IMR-90 (cell line): ENCODE data around the gene ITGA3. TPM values are rescaled to one million over a fixed set of nuclear protein-coding genes. Genes with fewer than 3 reads are reported as not detected.
A peak's percentile ranks its signal among the peaks of the same experiment; 100 is the strongest.

Experiments used
- ATAC-seq: fragments of 200-7000 bp; cut with Tn5 transposase; 2 replicates; pipeline ENCODE4 v1.9.1; 2020; ENCODE audit warnings: low read depth, mild to moderate bottlenecking, moderate library complexity
- BruUV-seq: library from RNA; stranded (reverse); fragments of 400-500 nt; replicated peaks from 2 replicates; lab custom pipeline; 2021; lab: Mats Ljungman, UMichigan
- CTCF ChIA-PET: fragments of 300-600 bp; formaldehyde crosslinking; extraction: SDS; loops from one replicate; lab custom pipeline; 2021; ENCODE audit warnings: antibody characterized with exemption; lab: Yijun Ruan, JAX
- POLR2A ChIA-PET: fragments of 300-600 bp; sonication (Branson Sonifier 250); formaldehyde crosslinking; loops from one replicate; lab custom pipeline; 2022; ENCODE audit warnings: antibody characterized with exemption; ENCODE audit not compliant: unreplicated experiment; lab: Charles Lee
- DNase-seq: peaks from one replicate; pipeline ENCODE4 v3.0.0; 2013
- H2AFZ ChIP-seq: replicated peaks from 2 replicates; pipeline ENCODE3; 2013; ENCODE audit warnings: low read length, mild to moderate bottlenecking; ENCODE audit not compliant: poor library complexity
- H2AK5ac ChIP-seq: 2 replicates; pipeline ENCODE4 v1.6.1; 2013; ENCODE audit warnings: low read depth, low read length, inconsistent platforms
- H2AK9ac ChIP-seq: replicated peaks from 2 replicates; pipeline ENCODE3; 2013; ENCODE audit warnings: mild to moderate bottlenecking, low read depth, low read length, moderate library complexity; ENCODE audit not compliant: poor library complexity
- H2BK120ac ChIP-seq: 2 replicates; pipeline ENCODE4 v1.6.1; 2013; ENCODE audit warnings: low read depth, low read length, inconsistent platforms
- H2BK15ac ChIP-seq: 3 replicates; pipeline ENCODE4 v1.6.1; 2013; ENCODE audit warnings: low read depth, low read length, inconsistent platforms
- H2BK20ac ChIP-seq: 2 replicates; pipeline ENCODE4 v1.6.1; 2013; ENCODE audit warnings: low read depth, mild to moderate bottlenecking, inconsistent platforms, low read length, moderate library complexity
- H2BK5ac ChIP-seq: 2 replicates; pipeline ENCODE4 v1.6.1; 2013; ENCODE audit warnings: mild to moderate bottlenecking, low read depth, low read length, inconsistent platforms; ENCODE audit not compliant: poor library complexity, severe bottlenecking
- H3K14ac ChIP-seq: replicated peaks from 2 replicates; pipeline ENCODE4 v1.6.1; 2013; ENCODE audit warnings: low read depth, low read length, inconsistent platforms
- H3K18ac ChIP-seq: 2 replicates; pipeline ENCODE4 v1.6.1; 2013; ENCODE audit warnings: low read depth, low read length, control low read depth
- H3K23ac ChIP-seq: 2 replicates; pipeline ENCODE4 v1.6.1; 2013; ENCODE audit warnings: low read depth, low read length, inconsistent platforms
- H3K27ac ChIP-seq: 2 replicates; pipeline ENCODE4 v1.5.1; 2013; ENCODE audit warnings: mild to moderate bottlenecking, control low read depth, low read length; ENCODE audit not compliant: insufficient read depth
- H3K27me3 ChIP-seq: 2 replicates; pipeline ENCODE4 v1.6.1; 2013; ENCODE audit warnings: low read length; ENCODE audit not compliant: control insufficient read depth, insufficient read depth
- H3K36me3 ChIP-seq: 2 replicates; pipeline ENCODE4 v1.6.1; 2013; ENCODE audit warnings: low read length, mixed read lengths; ENCODE audit not compliant: control insufficient read depth, insufficient read depth
- H3K4ac ChIP-seq: 2 replicates; pipeline ENCODE4 v1.6.1; 2013; ENCODE audit warnings: low read depth, low read length, inconsistent platforms
- H3K4me1 ChIP-seq: 2 replicates; pipeline ENCODE4 v1.6.1; 2013; ENCODE audit warnings: low read length, mixed read lengths; ENCODE audit not compliant: control insufficient read depth, insufficient read depth
- H3K4me2 ChIP-seq: 2 replicates; pipeline ENCODE4 v1.6.1; 2013; ENCODE audit warnings: low read depth, mild to moderate bottlenecking, control low read depth, low read length, moderate library complexity
- H3K4me3 ChIP-seq: 2 replicates; pipeline ENCODE4 v1.5.1; 2013; ENCODE audit warnings: low read depth, mild to moderate bottlenecking, control low read depth, low read length, moderate library complexity; ENCODE audit not compliant: insufficient read depth
- H3K56ac ChIP-seq: 2 replicates; pipeline ENCODE4 v1.6.1; 2013; ENCODE audit warnings: low read length, inconsistent platforms; ENCODE audit not compliant: insufficient read depth; ENCODE audit errors: extremely low read depth
- H3K79me1 ChIP-seq, 2 experiments: 2 replicates each; pipeline ENCODE4 v1.6.1; 2013; ENCODE audit warnings: low read length in 2 of 2, inconsistent platforms in 1 of 2, low read depth in 1 of 2
- H3K9ac ChIP-seq: 2 replicates; pipeline ENCODE4 v1.6.1; 2013; ENCODE audit warnings: low read depth, low read length, control low read depth
- H3K9me1 ChIP-seq: 2 replicates; pipeline ENCODE4 v1.6.1; 2013; ENCODE audit warnings: low read length, inconsistent platforms; ENCODE audit not compliant: insufficient read depth
- H3K9me3 ChIP-seq: 2 replicates; pipeline ENCODE4 v1.6.1; 2013; ENCODE audit warnings: low read length; ENCODE audit not compliant: control insufficient read depth, insufficient read depth
- H4K20me1 ChIP-seq: 2 replicates; pipeline ENCODE4 v1.6.1; 2013; ENCODE audit warnings: low read length, inconsistent platforms; ENCODE audit not compliant: insufficient read depth
- H4K5ac ChIP-seq: 2 replicates; pipeline ENCODE4 v1.6.1; 2013; ENCODE audit warnings: mild to moderate bottlenecking, low read depth, low read length, control low read depth
- H4K8ac ChIP-seq, 2 experiments: 2 replicates each; pipeline ENCODE4 v1.6.1; 2013; ENCODE audit warnings: low read depth in 2 of 2, low read length in 2 of 2, control low read depth in 1 of 2, inconsistent platforms in 1 of 2
- H4K91ac ChIP-seq: 2 replicates; pipeline ENCODE4 v1.6.1; 2013; ENCODE audit warnings: low read depth, low read length, inconsistent platforms; ENCODE audit not compliant: insufficient read depth
- MAZ ChIP-seq: IDR thresholded peaks from 2 replicates; pipeline ENCODE4 v1.6.1; 2012; ENCODE audit warnings: low read depth, mild to moderate bottlenecking, low read length, improper control_type of control experiment, moderate library complexity, borderline replicate concordance
- POLR2A ChIP-seq: IDR thresholded peaks from 2 replicates; pipeline ENCODE4 v1.6.1; 2012; ENCODE audit warnings: mild to moderate bottlenecking, low read depth, low read length
- WGBS, 2 experiments: methylation state at CpG; one replicate each; pipeline versions ENCODE4 v1.1.5 to v1.1.7; 2013; ENCODE audit warnings: missing lambda C conversion rate in 2 of 2; ENCODE audit not compliant: insufficient read length in 1 of 2; ENCODE audit errors: extremely low coverage in 2 of 2; 5-methylcytosine and 5-hydroxymethylcytosine counted together
- dilution Hi-C: fragments of 300-500 bp; cut with HindIII; formaldehyde crosslinking; loops from one replicate; pipeline ENCODE4 v1.14.3; 2018; ENCODE audit warnings: low sequenced_read_pairs; ENCODE audit not compliant: unreplicated experiment
- in situ Hi-C: fragments of 300-500 bp; cut with MboI; formaldehyde crosslinking; loops from 3 replicates; pipeline ENCODE4 v1.14.3; 2019; ENCODE audit warnings: low sequenced_read_pairs, inconsistent platforms, mixed read lengths
- intact Hi-C: fragments of 100-400 bp; cut with micrococcal nuclease; formaldehyde crosslinking; loops from 2 replicates; pipeline ENCODE4 v1.10.0; 2022
- polyA plus RNA-seq, 3 experiments: library from polyadenylated mRNA; depleted of rRNA; stranded (reverse); fragments of >200 nt; gene quantifications; 2 replicates each; pipeline ENCODE4 v1.2.3, GENCODE V29; 2012; ENCODE audit warnings: low replicate concordance in 1 of 3
- total RNA-seq: library from RNA; depleted of rRNA; stranded (reverse); fragments of >200 nt; gene quantifications from 2 replicates; pipeline ENCODE4 v1.2.3, GENCODE V29; 2012

The ITGA3 gene
- total and polyA plus RNA-seq, 2 of the 4 experiments (the other 2 are of a cell fraction): 78.0 to 202 TPM

DNA sequence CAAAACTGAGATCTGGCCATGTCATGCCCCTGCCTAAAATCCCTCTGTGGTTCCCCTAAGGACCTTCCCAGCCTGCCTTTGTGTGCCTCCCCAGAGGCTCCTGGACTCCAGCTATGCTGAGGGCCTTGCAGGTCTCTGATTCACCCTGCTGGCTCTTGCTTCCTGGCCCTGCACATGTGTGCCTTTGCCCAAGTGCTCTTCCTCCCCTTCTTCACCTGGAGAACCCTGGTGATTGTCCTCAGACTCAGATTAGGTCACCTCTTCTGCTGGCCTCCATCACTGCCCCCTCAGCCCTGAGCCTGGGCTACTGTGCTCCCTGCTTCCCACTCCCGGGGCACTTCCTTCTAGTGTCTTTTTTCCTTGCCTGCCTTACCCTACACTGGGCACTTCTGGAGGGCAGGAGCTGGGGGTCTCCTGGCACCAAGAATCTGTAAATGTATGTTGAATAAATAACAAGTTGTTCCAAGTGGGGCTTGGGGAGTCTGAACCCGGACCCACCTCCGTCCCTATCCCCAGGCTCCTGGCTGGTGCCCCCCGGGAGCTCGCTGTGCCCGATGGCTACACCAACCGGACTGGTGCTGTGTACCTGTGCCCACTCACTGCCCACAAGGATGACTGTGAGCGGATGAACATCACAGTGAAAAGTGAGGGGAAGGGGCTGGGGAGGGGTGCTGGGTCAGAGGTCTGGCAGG, 7.8 kb downstream of the ITGA3 start:
- no peak overlapping the region; the same call in 1 of the 2 replicates for H3K9ac ChIP-seq
- POLR2A ChIA-PET: no interaction called here
- CTCF ChIA-PET: interaction anchor here (1.1 to 1.2 kb wide), 2 partner anchors 10 to 30 kb away, joined by 4 read pairs; no protein-coding TSS in a partner anchor

More for the DNA sequence above, 7.8 kb downstream of the ITGA3 start:
- no peaks in the 10 kb centered on the region for H3K9me3 ChIP-seq
- H4K20me1 ChIP-seq: no peaks in the 10 kb centered on the region
- peaks cover 62% of the 10 kb centered on the region for H3K4me1 ChIP-seq
- no peaks in the 10 kb centered on the region for H3K27me3 ChIP-seq
- H3K4ac ChIP-seq: peak overlapping the region; percentile 99
- peaks cover 40 to 93% of the 10 kb centered on the region in 2 experiments; a peak in 3 of 4 replicates for H3K79me1 ChIP-seq
- H3K36me3 ChIP-seq: peaks cover 6% of the 10 kb centered on the region
- BruUV-seq: no TSS peak
- 83% methylated on average over 1 of the region's 8 CpGs; no CpG with 5 or more reads in 1 of the 2 experiments for WGBS, 2 experiments
- peak overlapping the region; percentile 66 for H3K56ac ChIP-seq
- H2AK5ac ChIP-seq: peak overlapping the region; percentile 100
- peak overlapping the region; percentile 98 for H2AK9ac ChIP-seq
- peak overlapping the region; percentile 39; the same call in 1 of the 2 replicates for H3K23ac ChIP-seq
- peaks cover 60% of the 10 kb centered on the region for H3K9me1 ChIP-seq
- H4K5ac ChIP-seq: peak overlapping the region; percentile 88
- peak overlapping the region; percentile 84 for H3K14ac ChIP-seq
- H2BK15ac ChIP-seq: peak overlapping the region; percentile 96; the same call in 2 of the 3 replicates
- H4K8ac ChIP-seq: peak overlapping the region; percentile 86 to 99
- H3K27ac ChIP-seq: peak overlapping the region; percentile 94
- H4K91ac ChIP-seq: peak overlapping the region; percentile 99
- dilution Hi-C loops: no loop called here
- H2BK5ac ChIP-seq: peak overlapping the region; percentile 93
- DNase-seq: peak; percentile 52
- H2AFZ ChIP-seq: peak overlapping the region; percentile 79
- peak overlapping the region; percentile 99 for H2BK120ac ChIP-seq
- H3K4me3 ChIP-seq: no peak overlapping the region
- no peak overlapping the region for H3K4me2 ChIP-seq
- intact Hi-C loops: loop anchor here (10.0 kb wide), 1 partner anchor 869 kb away; no protein-coding TSS in a partner anchor
- in situ Hi-C loops: no loop called here
- no peak for TF ChIP-seq MAZ
- no peak; the same call in 1 of the 2 replicates for TF ChIP-seq POLR2A
- peak overlapping the region; percentile 97 for H2BK20ac ChIP-seq
- ATAC-seq: no peak
- peak overlapping the region; percentile 76 for H3K18ac ChIP-seq
